NCI-H526 treated with DMSO at 0.1 percent for 48 hours (cell line): ENCODE data around the gene RPS6KB1.
"Not testable (repeated sequence)": the region's sequence is repeated elsewhere in the genome, so short reads cannot be mapped to it uniquely, and the experiment has no call there.

Experiments
- DNase-seq: peaks from one replicate; lab custom pipeline; 2025; lab: John Stamatoyannopoulos, UW

Gene RPS6KB1

DNA sequence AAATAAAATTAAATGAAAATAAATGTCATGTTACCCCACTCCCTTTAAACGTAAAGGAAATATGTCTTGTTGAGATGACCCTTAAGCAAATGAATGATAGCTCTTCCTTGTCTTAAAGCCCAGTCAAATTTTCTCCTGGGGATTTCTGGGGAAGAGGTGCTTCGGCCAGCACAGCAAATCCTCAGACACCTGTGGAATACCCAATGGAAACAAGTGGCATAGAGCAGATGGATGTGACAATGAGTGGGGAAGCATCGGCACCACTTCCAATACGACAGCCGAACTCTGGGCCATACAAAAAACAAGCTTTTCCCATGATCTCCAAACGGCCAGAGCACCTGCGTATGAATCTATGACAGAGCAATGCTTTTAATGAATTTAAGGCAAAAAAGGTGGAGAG, 53.5 kb downstream of the RPS6KB1 start:
- DNase-seq = not testable (repeated sequence)

DNA sequence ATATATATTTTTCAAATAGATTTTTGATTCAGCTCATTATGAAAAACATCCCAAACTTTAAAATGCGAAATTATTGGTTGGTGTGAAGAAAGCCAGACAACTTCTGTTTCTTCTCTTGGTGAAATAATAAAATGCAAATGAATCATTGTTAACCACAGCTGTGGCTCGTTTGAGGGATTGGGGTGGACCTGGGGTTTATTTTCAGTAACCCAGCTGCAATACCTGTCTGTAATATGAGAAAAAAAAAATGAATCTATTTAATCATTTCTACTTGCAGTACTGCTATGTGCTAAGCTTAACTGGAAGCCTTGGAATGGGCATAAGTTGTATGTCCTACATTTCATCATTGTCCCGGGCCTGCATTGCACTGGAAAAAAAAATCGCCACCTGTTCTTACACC, 54.4 kb downstream of the RPS6KB1 start:
- not testable (repeated sequence) for DNase-seq

DNA sequence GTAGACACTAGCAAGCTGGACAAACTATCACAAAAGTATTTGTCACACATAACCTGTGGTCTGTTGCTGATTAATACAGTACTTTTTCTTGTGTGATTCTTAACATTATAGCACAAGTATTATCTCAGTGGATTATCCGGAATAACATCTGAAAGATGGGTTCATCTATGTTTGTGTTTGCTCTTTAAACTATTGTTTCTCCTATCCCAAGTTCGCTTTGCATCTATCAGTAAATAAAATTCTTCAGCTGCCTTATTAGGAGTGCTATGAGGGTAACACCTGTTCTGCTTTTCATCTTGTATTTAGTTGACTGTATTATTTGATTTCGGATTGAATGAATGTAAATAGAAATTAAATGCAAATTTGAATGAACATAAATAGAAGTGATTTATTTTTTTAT, 57.1 kb downstream of the RPS6KB1 start:
- DNase-seq = no peak

DNA sequence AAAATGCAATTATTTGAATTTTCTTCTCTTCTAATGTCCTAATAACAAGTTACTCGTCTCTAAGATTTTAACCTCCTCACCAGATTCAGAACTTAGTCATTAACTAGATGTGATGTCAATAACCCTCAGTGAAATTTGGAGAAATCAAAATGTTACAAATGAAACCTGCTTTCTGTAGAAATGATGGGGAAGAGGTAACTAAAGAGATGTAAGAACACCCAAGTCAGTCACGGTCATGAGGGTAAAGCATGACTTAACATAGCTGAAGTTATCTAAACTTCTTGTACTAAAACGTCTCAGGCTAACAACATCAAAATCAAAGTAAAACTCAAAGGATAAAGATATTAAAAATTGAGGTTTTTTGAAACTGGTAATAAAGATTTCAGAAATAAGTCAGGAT, 61.9 kb downstream of the RPS6KB1 start:
- DNase-seq = no peak

DNA sequence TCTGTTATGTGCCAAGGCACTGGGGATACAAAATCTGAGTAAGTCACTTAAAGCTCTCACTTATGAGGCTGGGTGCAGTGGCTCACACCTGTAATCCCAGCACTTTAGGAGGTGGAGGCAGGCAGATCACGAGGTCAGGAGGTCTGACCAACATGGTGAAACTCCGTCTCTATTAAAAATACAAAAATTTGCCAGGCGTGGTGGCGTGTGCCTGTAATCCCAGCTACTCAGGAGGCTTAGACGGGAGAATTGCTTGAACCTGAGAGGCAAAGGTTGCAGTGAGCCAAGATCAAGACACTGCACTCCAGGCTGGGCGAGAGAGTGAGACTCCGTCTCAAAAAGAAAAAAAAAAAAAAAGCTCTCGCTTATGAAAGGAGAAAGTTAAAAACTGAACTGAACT, 66.7 kb downstream of the RPS6KB1 start:
- not testable (repeated sequence) for DNase-seq

DNA sequence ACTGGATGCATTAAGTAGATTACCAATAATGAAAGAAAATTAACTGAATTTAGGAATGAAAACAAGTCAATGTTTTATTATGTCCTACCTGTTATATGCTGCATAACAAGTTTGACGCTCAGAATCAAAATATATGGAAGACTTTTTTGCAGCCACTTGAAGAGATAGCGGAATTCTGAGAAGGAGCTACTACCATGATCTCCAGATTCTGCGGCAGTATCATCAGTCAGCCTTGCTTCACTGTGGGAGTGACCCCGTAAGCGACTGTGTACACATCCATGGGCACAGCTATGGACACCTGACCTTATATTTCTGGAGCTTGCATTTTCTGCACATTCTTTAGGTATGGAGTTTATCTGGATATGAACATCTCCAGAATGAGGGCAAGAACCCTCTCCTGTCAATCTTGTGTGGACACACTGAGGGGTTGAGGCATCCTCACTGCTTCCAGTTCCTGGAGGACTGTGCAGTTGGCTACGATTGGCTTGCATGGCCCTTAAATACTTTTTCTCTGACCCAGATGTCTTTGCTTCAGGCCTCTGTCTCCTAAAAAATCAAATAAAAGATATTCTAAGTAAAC, 69.9 kb downstream of the RPS6KB1 start:
- DNase-seq = no peak

DNA sequence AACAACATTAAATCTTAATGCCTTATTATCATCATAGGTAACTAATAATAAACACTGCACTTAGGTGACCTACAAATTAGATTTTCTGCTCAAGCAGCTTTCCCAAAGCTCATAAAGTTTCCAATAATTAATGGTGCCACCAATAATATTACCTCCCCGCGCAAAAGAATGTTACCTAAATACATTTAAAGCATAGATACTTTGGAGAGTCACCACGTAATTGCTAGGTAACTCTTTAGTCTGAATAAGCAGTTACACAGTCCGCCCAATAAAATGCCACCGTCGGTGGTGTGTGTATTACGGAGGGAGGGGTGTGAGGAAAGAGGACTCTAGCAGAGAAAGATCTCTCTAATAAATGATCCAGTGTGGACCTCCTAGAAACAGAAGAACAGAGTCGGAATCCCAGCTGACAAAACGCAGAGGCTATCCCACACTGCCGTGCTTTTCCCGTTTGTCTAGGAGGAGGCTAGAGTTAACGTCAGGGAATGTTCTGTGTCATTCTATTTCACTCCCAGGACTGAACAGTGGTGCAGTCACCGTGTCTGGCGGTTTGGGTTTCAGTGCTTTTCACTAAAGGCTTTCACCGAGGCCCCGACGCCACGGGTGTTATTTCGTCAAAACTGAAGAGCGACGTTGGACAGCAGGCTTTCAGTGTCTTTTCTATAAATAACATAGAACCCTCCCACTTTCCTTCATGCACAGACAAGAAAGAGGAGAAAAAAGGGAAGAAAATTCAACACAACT, 71.0 kb downstream of the RPS6KB1 start:
- DNase-seq = peak; percentile 61

DNA sequence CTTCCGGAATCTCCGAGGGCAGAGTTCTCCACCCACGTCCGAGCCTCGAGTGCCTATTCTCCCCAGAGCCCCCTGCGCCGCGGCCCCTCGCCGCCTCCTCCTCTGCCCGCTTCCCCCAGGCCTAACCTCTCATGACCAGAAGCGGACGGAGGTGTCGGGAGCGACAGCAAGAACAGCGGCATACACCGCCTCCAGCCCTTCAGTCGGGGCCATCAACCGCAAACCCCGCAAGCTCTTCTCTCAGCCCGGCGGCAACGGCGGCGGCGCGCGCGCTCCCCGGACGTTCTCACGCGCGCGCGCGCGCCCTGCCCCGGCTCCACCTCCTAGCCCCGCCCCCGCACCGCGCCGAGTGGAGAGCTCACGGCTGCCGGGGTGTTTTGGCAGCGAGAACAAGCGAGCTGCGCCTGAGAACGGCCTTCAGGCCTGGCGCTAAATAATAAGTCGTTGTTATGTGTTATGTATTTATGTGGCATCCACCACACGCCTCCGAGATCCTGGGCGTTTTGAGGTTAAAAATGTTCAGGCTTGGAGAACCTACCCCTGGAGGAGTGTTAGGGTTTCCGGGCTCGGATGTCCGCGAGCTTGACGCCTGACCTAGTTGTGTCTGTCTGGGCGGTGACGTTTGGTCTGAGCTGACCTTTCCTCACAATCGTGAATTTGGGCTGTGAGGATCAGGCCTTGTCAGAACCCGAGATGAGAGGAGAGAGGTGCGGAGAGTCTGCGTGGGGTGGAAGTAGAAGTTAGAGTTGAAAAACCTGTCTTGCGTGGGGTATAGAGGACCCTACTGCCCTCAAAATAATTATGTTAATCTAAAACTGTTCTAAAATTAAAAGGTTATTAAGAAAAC, 71.8 kb downstream of the RPS6KB1 start, which contains the start of gene RNFT1:
Gene RNFT1 (minus strand): TSS at position 259 of the 847 bp plus-strand sequence. CDS start 77 bp downstream, at position 182.
- peak; percentile 80 for DNase-seq

DNA sequence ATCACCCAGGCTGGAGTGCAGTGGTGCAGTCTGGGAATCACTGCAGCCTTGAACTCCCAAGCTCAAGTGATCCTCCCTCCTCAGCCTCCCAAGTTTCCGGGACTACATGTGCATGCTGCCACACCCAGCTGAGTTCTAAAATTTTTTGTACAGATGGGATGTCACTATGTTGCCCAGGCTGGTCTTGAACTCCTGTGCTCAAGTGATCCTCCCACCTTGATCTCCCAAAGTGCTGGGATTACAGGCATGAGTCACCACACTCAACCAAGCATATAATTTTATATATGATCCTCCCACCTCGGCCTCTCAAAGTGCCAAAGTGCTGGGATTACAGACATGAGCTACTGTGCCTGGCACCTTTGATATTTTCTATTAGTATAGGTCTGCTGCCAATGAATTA, 78.8 kb downstream of the RPS6KB1 start:
- DNase-seq = not testable (repeated sequence)

DNA sequence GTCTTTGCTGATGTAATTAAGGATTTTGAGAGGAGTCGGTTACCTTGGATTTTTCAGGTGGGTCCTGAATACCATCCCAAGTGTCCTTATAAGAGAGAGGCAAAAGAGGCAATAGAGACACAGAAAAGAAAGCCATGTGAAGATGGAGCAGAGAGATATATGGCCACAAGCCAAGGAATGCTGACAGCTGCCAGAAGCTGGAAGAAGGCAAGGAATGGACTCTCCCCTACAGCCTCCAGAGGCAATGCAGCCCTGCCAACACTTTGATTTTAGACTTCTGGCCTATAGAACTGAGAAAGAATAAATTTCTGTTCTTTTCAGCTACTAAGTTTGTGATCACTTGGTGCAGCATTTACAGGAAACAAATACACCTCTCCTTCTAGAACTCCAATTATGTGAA, 79.9 kb downstream of the RPS6KB1 start:
- no peak for DNase-seq

DNA sequence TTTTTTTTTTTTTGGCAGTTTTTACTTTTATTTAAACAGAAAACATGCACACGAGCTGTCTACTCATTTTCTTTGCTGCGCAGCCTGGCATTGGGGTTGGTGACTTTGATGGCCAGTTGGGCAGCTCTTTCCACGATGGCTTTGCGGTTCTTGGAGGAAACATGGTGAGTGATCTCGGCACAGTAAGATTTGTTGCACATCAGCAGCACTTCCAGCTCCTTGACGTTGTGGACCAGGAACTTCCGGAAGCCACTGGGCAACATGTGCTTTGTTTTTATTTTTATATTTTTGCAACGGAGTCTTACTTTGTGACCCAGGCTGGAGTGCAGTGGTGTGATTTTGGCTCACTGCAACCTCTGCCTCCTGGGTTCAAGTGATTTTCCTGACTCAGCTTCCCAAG, 80.6 kb downstream of the RPS6KB1 start:
- DNase-seq = not testable (repeated sequence)

DNA sequence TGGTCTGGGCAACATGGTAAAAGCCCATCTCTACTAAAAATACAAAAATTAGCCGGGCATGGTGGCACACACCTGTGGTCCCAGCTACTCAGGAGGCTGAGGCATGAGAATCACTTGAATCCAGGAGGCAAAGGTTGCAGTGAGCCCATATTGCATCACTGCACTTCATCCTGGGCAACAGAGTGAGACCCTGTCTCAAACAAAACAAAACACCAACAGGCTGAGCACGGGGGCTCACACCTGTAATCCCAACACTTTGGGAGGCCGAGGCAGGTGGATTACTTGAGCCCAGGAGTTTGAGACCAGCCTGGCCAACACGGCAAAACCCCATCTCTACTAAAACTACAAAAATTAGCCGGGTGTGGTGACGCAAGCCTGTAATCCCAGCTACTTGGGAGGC, 82.2 kb downstream of the RPS6KB1 start:
- not testable (repeated sequence) for DNase-seq

DNA sequence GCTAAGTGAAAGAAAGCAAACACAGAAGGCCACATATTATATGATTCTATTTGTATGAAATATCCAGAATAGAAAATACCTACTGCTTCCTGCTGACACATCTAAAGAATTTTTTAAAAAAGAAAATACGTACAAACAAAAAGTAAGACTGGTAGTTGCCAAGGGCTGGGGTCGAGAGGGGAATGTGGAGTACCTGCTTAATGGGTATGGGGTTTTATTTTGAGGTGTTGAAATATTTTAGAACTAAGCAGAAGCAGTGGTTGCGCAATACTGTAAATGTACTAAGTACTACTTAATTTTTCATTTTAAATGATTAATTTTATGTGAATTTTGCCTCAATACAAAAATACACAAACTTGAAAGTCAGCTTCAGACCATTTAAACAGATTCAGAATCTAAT, 103.7 kb downstream of the RPS6KB1 start:
- DNase-seq = not testable (repeated sequence)
